Liver (tissue), 9 donors: ENCODE measurements around the gene SLC9C1. TPM values are rescaled to one million over a fixed set of nuclear protein-coding genes. Genes with fewer than 3 reads are reported as not detected.
A peak's percentile ranks its signal among the peaks of the same experiment; 100 is the strongest.

Source experiments
- DNase-seq: peaks from one replicate; pipeline ENCODE4 v3.0.0-alpha.2; 2017; ENCODE audit warnings: low spot score
- H3K27ac ChIP-seq, 2 donors: one replicate each; pipeline ENCODE4 v1.7.0; 2013; ENCODE audit warnings: inconsistent platforms in 2 of 2, low read length in 2 of 2, control low read depth in 1 of 2, low read depth in 1 of 2, mild to moderate bottlenecking in 1 of 2
- H3K27me3 ChIP-seq, 4 donors: one replicate each; pipeline versions ENCODE4 v1.6.1 to v1.7.0; 2013; ENCODE audit warnings: low read length in 3 of 4, inconsistent platforms in 1 of 4, mild to moderate bottlenecking in 1 of 4, moderate library complexity in 1 of 4; ENCODE audit not compliant: control insufficient read depth in 4 of 4, insufficient read depth in 4 of 4
- H3K36me3 ChIP-seq, 4 donors: one replicate each; pipeline versions ENCODE4 v1.6.1 to v1.7.0; 2013; ENCODE audit warnings: low read length in 3 of 4, mild to moderate bottlenecking in 3 of 4, low read depth in 1 of 4, moderate library complexity in 1 of 4; ENCODE audit not compliant: control insufficient read depth in 4 of 4, insufficient read depth in 3 of 4
- H3K4me1 ChIP-seq, 4 donors: one replicate each; pipeline versions ENCODE4 v1.6.1 to v1.7.0; 2013; ENCODE audit warnings: low read length in 3 of 4, mild to moderate bottlenecking in 3 of 4, moderate library complexity in 1 of 4; ENCODE audit not compliant: control insufficient read depth in 4 of 4, insufficient read depth in 4 of 4
- H3K4me3 ChIP-seq, 3 donors: one replicate each; pipeline versions ENCODE4 v1.6.1 to v1.7.0; 2013; ENCODE audit warnings: low read length in 3 of 3, control low read depth in 1 of 3, low read depth in 1 of 3, mild to moderate bottlenecking in 1 of 3
- H3K9ac ChIP-seq, 2 donors: one replicate each; pipeline ENCODE4 v1.7.0; 2013; ENCODE audit warnings: low read length in 2 of 2, mild to moderate bottlenecking in 2 of 2, moderate library complexity in 2 of 2, control low read depth in 1 of 2, low read depth in 1 of 2
- H3K9me3 ChIP-seq, 4 donors: one replicate each; pipeline versions ENCODE4 v1.6.1 to v1.7.0; 2013; ENCODE audit warnings: low read length in 3 of 4; ENCODE audit not compliant: control insufficient read depth in 4 of 4
- CTCF ChIP-seq: fragments of 150-350 bp; IDR thresholded peaks from 2 replicates; pipeline ENCODE4 v1.5.1; 2017; ENCODE audit warnings: improper control_type of control experiment, low read depth, low read length; ENCODE audit not compliant: missing input control
- FOXA2 ChIP-seq: IDR thresholded peaks from 2 replicates; pipeline ENCODE4 v1.6.1; 2016; ENCODE audit warnings: antibody characterized with exemption
- GABPA ChIP-seq, 2 donors: IDR thresholded peaks in 1 of 2; conservative IDR thresholded peaks in 1 of 2; 2 replicates each; pipeline ENCODE4 v1.6.1; 2016; ENCODE audit warnings: antibody characterized with exemption in 2 of 2, mild to moderate bottlenecking in 1 of 2, moderate library complexity in 1 of 2
- HNF4A ChIP-seq, 2 donors: conservative IDR thresholded peaks; 2 replicates each; pipeline ENCODE4 v1.6.1; 2016; ENCODE audit warnings: antibody characterized with exemption in 2 of 2, mild to moderate bottlenecking in 2 of 2
- HNF4G ChIP-seq: IDR thresholded peaks from 2 replicates; pipeline ENCODE4 v1.6.1; 2016; ENCODE audit warnings: antibody characterized with exemption
- JUND ChIP-seq, 2 donors: IDR thresholded peaks; 2 replicates each; pipeline ENCODE4 v1.6.1; 2016; ENCODE audit warnings: antibody characterized with exemption in 2 of 2
- MAX ChIP-seq: IDR thresholded peaks from 2 replicates; pipeline ENCODE4 v1.6.1; 2016; ENCODE audit warnings: antibody characterized with exemption
- NR2F2 ChIP-seq: IDR thresholded peaks from 2 replicates; pipeline ENCODE4 v1.6.1; 2016; ENCODE audit warnings: antibody characterized with exemption
- RAD21 ChIP-seq, 2 donors: IDR thresholded peaks; 2 replicates each; pipeline ENCODE4 v1.6.1; 2016; ENCODE audit warnings: antibody characterized with exemption in 2 of 2, mild to moderate bottlenecking in 2 of 2
- REST ChIP-seq: IDR thresholded peaks from 2 replicates; pipeline ENCODE4 v1.6.1; 2016; ENCODE audit warnings: antibody characterized with exemption, mild to moderate bottlenecking
- TAF1 ChIP-seq: conservative IDR thresholded peaks from 2 replicates; pipeline ENCODE4 v1.6.1; 2016; ENCODE audit warnings: antibody characterized with exemption, mild to moderate bottlenecking
- ZBTB33 ChIP-seq: IDR thresholded peaks from 2 replicates; pipeline ENCODE4 v1.6.1; 2016; ENCODE audit warnings: antibody characterized with exemption
- WGBS: extraction: QIAGEN DNeasy Blood & Tissue Kit; methylation state at CpG from one replicate; pipeline ENCODE4 v1.1.7; 2013; 5-methylcytosine and 5-hydroxymethylcytosine counted together
- polyA plus RNA-seq, 2 donors: library from polyadenylated mRNA; stranded (reverse) in 1 of 2; unstranded in 1 of 2; fragments of 200-250 nt in 1 of 2; fragments of >200 nt in 1 of 2; fragmentation: Nextera tagmentation in 1 of 2; extraction: Ambion mirVana in 1 of 2; gene quantifications; one replicate each; pipeline versions ENCODE4 v1.2.1 to v1.2.3, GENCODE V29; 2013 to 2015
- total RNA-seq, 2 donors: library from RNA; depleted of rRNA; stranded (reverse); fragments of >200 nt; gene quantifications; one replicate each; pipeline ENCODE4 v1.2.3, GENCODE V29; 2014
- donor health status: healthy.
- donor health status: healthy.
- donor health status: healthy.
- donor health status: healthy.
- donor health status: healthy.

SLC9C1 gene
- total and polyA plus RNA-seq, 4 donors = 0.28 TPM; not detected in 3

- no peak for TF ChIP-seq ZBTB33
- TF ChIP-seq GABPA (IDR thresholded peaks at IDR 0.05 in 1 of 2, conservative IDR thresholded peaks at IDR 0.05 in 1 of 2) = no peak
- no peak for TF ChIP-seq HNF4G
- no peak for TF ChIP-seq TAF1
- TF ChIP-seq NR2F2 = no peak
Observed at GRCh38 chr3:112331851-112332250, 37.8 kb upstream of the SLC9C1 start (continued).

GRCh38 chr3:112327371-112327951 lies 33.4 kb upstream of the SLC9C1 start:
- H3K36me3 ChIP-seq = no peaks in the 10 kb centered on the region
- no peak overlapping the region for H3K4me3 ChIP-seq
- WGBS = 7% methylated on average over 2 of the region's 2 CpGs
- no peak overlapping the region for H3K9ac ChIP-seq
- no peaks in the 10 kb centered on the region for H3K9me3 ChIP-seq
- peaks cover 0 to 4% (median 1%) of the 10 kb centered on the region in 4 donors for H3K27me3 ChIP-seq
- H3K27ac ChIP-seq = no peak overlapping the region
- no peaks in the 10 kb centered on the region for H3K4me1 ChIP-seq
- TF ChIP-seq REST = no peak
- peak; percentile 37 for TF ChIP-seq CTCF
- TF ChIP-seq RAD21 (IDR thresholded peaks at IDR 0.05) = peak; percentile 79 to 84
- DNase-seq = no peak

- TF ChIP-seq MAX (no peak), HNF4A (conservative IDR thresholded peaks at IDR 0.05) (no peak), GABPA (IDR thresholded peaks at IDR 0.05 in 1 of 2, conservative IDR thresholded peaks at IDR 0.05 in 1 of 2) (no peak), NR2F2 (no peak), FOXA2 (no peak), HNF4G (no peak), JUND (IDR thresholded peaks at IDR 0.05) (no peak)
- 21% methylated on average over 5 of the region's 5 CpGs for WGBS
- Histone ChIP-seq H3K9me3 (no peaks in the 10 kb centered on the region), H3K27me3 (peaks cover 0 to 6% (median 3%) of the 10 kb centered on the region in 4 donors), H3K4me1 (no peaks in the 10 kb centered on the region), H3K4me3 (no peak overlapping the region), H3K9ac (no peak overlapping the region), H3K36me3 (no peaks in the 10 kb centered on the region), H3K27ac (no peak overlapping the region)
- no peak for DNase-seq
Observed at GRCh38 chr3:112321867-112322652, 28.0 kb upstream of the SLC9C1 start.
